Neuronal stem cell (in vitro differentiated cells): ENCODE measurements around the gene CCDC167.

Source experiments
- DNase-seq: peaks from one replicate; pipeline ENCODE4 v3.0.0-alpha.2; 2013; ENCODE audit warnings: low spot score
- H2AFZ ChIP-seq: one replicate; pipeline ENCODE4 v1.6.1; 2013; ENCODE audit warnings: mild to moderate bottlenecking, low read length, inconsistent platforms
- H2AK5ac ChIP-seq: 2 replicates; pipeline ENCODE4 v1.6.1; 2013; ENCODE audit warnings: low read depth, mild to moderate bottlenecking, inconsistent platforms, low read length, moderate library complexity, mixed read lengths
- H2BK120ac ChIP-seq: 2 replicates; pipeline ENCODE4 v1.6.1; 2013; ENCODE audit warnings: low read depth, mild to moderate bottlenecking, inconsistent platforms, low read length, moderate library complexity, mixed read lengths
- H2BK12ac ChIP-seq: one replicate; pipeline ENCODE4 v1.6.1; 2013; ENCODE audit warnings: low read length, inconsistent platforms
- H2BK15ac ChIP-seq: 2 replicates; pipeline ENCODE4 v1.6.1; 2013; ENCODE audit warnings: mild to moderate bottlenecking, low read length, inconsistent platforms, mixed read lengths
- H2BK5ac ChIP-seq: one replicate; pipeline ENCODE4 v1.6.1; 2013; ENCODE audit warnings: inconsistent platforms, mild to moderate bottlenecking, low read length, moderate library complexity
- H3K14ac ChIP-seq: one replicate; pipeline ENCODE4 v1.6.1; 2013; ENCODE audit warnings: low read length, inconsistent platforms
- H3K18ac ChIP-seq: 2 replicates; pipeline ENCODE4 v1.6.1; 2013; ENCODE audit warnings: low read length, inconsistent platforms
- H3K23ac ChIP-seq: 2 replicates; pipeline ENCODE4 v1.6.1; 2013; ENCODE audit warnings: low read depth, mild to moderate bottlenecking, mixed read lengths, low read length, inconsistent platforms; ENCODE audit not compliant: poor library complexity
- H3K27ac ChIP-seq: replicated peaks from 3 replicates; pipeline ENCODE4 v1.5.1; 2013; ENCODE audit warnings: low read length, inconsistent platforms
- H3K27me3 ChIP-seq, 3 experiments: 2 replicates each; pipeline ENCODE4 v1.6.1; 2013; ENCODE audit warnings: low read length in 3 of 3, mild to moderate bottlenecking in 2 of 3, inconsistent platforms in 1 of 3, low read depth in 1 of 3, mixed read lengths in 1 of 3, moderate library complexity in 1 of 3; ENCODE audit not compliant: control insufficient read depth in 3 of 3, insufficient read depth in 3 of 3
- H3K36me3 ChIP-seq, 2 donors: replicated peaks in 1 of 2; 2 replicates each; pipeline ENCODE4 v1.6.1; 2013; ENCODE audit warnings: low read length in 2 of 2; ENCODE audit not compliant: control insufficient read depth in 2 of 2, insufficient read depth in 2 of 2
- H3K4ac ChIP-seq: 2 replicates; pipeline ENCODE4 v1.6.1; 2013; ENCODE audit warnings: inconsistent platforms, mild to moderate bottlenecking, low read length, moderate library complexity
- H3K4me1 ChIP-seq, 2 donors: 1 replicate in 1 of 2; 2 replicates in 1 of 2; pipeline ENCODE4 v1.6.1; 2013; ENCODE audit warnings: low read length in 2 of 2, low read depth in 1 of 2; ENCODE audit not compliant: control insufficient read depth in 2 of 2, insufficient read depth in 1 of 2
- H3K4me2 ChIP-seq: one replicate; pipeline ENCODE4 v1.6.1; 2013; ENCODE audit warnings: mild to moderate bottlenecking, low read length, inconsistent platforms; ENCODE audit not compliant: insufficient read depth, poor library complexity, severe bottlenecking
- H3K4me3 ChIP-seq, 2 donors: 2 replicates each; pipeline ENCODE4 v1.5.1; 2013; ENCODE audit warnings: low read length in 2 of 2, mild to moderate bottlenecking in 2 of 2, inconsistent platforms in 1 of 2, moderate library complexity in 1 of 2
- H3K79me1 ChIP-seq: one replicate; pipeline ENCODE4 v1.6.1; 2013; ENCODE audit warnings: low read depth, mild to moderate bottlenecking, inconsistent platforms, low read length, moderate library complexity
- H3K9ac ChIP-seq: one replicate; pipeline ENCODE4 v1.6.1; 2013; ENCODE audit warnings: mild to moderate bottlenecking, low read depth, low read length, inconsistent platforms; ENCODE audit not compliant: poor library complexity
- H3K9me3 ChIP-seq, 2 donors: replicated peaks in 1 of 2; 2 replicates each; pipeline versions ENCODE3 to v1.6.1; 2013; ENCODE audit warnings: low read length in 2 of 2, mild to moderate bottlenecking in 2 of 2, inconsistent platforms in 1 of 2, low read depth in 1 of 2, mixed read lengths in 1 of 2, moderate library complexity in 1 of 2; ENCODE audit not compliant: control insufficient read depth in 2 of 2, insufficient read depth in 1 of 2
- H4K8ac ChIP-seq: one replicate; pipeline ENCODE4 v1.6.1; 2013; ENCODE audit warnings: low read depth, mild to moderate bottlenecking, inconsistent platforms, low read length, moderate library complexity
- H4K91ac ChIP-seq: one replicate; pipeline ENCODE4 v1.6.1; 2013; ENCODE audit warnings: low read length, low read depth, mild to moderate bottlenecking, inconsistent platforms; ENCODE audit not compliant: poor library complexity
- WGBS, 2 donors: extraction: QIAGEN DNeasy Blood & Tissue Kit; methylation state at CpG; one replicate each; pipeline ENCODE4 v1.1.7; 2013; ENCODE audit warnings: missing lambda C conversion rate in 2 of 2, mixed read lengths in 1 of 2; ENCODE audit not compliant: insufficient read length in 2 of 2, insufficient replicate concordance in 1 of 2; ENCODE audit errors: extremely low coverage in 2 of 2; 5-methylcytosine and 5-hydroxymethylcytosine counted together

Gene CCDC167

GRCh38 chr6:37514321-37514771 is 14.7 kb upstream of the CCDC167 start:
- Histone ChIP-seq H4K8ac (no peak overlapping the region), H3K18ac (no peak overlapping the region), H3K9ac (no peak overlapping the region), H3K79me1 (no peaks in the 10 kb centered on the region), H3K4me2 (no peak overlapping the region), H3K4me3 (no peak overlapping the region), H2BK12ac (no peak overlapping the region), H2BK5ac (no peak overlapping the region), H3K23ac (no peak overlapping the region), H3K14ac (no peak overlapping the region), H2BK15ac (no peak overlapping the region), H4K91ac (no peak overlapping the region), H3K36me3 (no peaks in the 10 kb centered on the region), H3K27ac (no peak overlapping the region), H3K9me3 (no peaks in the 10 kb centered on the region), H2AFZ (no peak overlapping the region), H3K4me1 (peaks cover 40 to 56% of the 10 kb centered on the region in 2 donors), H2AK5ac (no peak overlapping the region), H2BK120ac (no peak overlapping the region), H3K4ac (no peak overlapping the region), H3K27me3 (peaks cover 0 to 32% (median 0%) of the 10 kb centered on the region in 3 experiments)
- no peak for DNase-seq
- WGBS, 2 donors: no CpG with 5 or more reads among the region's 5 CpGs

- Histone ChIP-seq H2BK5ac (no peak overlapping the region), H2AK5ac (no peak overlapping the region), H2BK15ac (no peak overlapping the region), H2BK120ac (no peak overlapping the region), H4K91ac (no peak overlapping the region), H3K23ac (no peak overlapping the region), H3K4ac (no peak overlapping the region), H3K18ac (peak overlapping the region; percentile 73), H3K4me1 (peaks cover 40 to 56% of the 10 kb centered on the region in 2 donors), H4K8ac (no peak overlapping the region), H2BK12ac (peak overlapping the region; percentile 52), H3K14ac (no peak overlapping the region), H3K9me3 (no peaks in the 10 kb centered on the region), H3K36me3 (no peaks in the 10 kb centered on the region), H2AFZ (no peak overlapping the region), H3K27ac (no peak overlapping the region), H3K27me3 (peaks cover 0 to 32% (median 0%) of the 10 kb centered on the region in 3 experiments), H3K79me1 (no peaks in the 10 kb centered on the region), H3K9ac (no peak overlapping the region), H3K4me3 (no peak overlapping the region), H3K4me2 (no peak overlapping the region)
- WGBS, 2 donors: no CpG with 5 or more reads among the region's 10 CpGs
- DNase-seq: no peak
Observed at GRCh38 chr6:37513576-37513975, 13.9 kb upstream of the CCDC167 start.

GRCh38 chr6:37513155-37513554 is 13.5 kb upstream of the CCDC167 start:
- Histone ChIP-seq H2AK5ac (no peak overlapping the region), H3K36me3 (no peaks in the 10 kb centered on the region), H3K9me3 (no peaks in the 10 kb centered on the region), H2AFZ (peak overlapping the region; percentile 76), H3K9ac (no peak overlapping the region), H2BK120ac (no peak overlapping the region), H4K8ac (no peak overlapping the region), H3K4me3 (no peak overlapping the region), H3K18ac (peak overlapping the region; percentile 16), H3K23ac (no peak overlapping the region), H3K14ac (no peak overlapping the region), H3K4ac (no peak overlapping the region), H3K27ac (no peak overlapping the region), H2BK12ac (peak overlapping the region; percentile 58), H3K27me3 (peaks cover 0 to 32% (median 0%) of the 10 kb centered on the region in 3 experiments), H2BK15ac (peak overlapping the region; percentile 46), H4K91ac (no peak overlapping the region), H2BK5ac (no peak overlapping the region), H3K79me1 (no peaks in the 10 kb centered on the region), H3K4me2 (no peak overlapping the region), H3K4me1 (peaks cover 40 to 56% of the 10 kb centered on the region in 2 donors)
- WGBS, 2 donors: no CpG with 5 or more reads among the region's 9 CpGs
- DNase-seq: no peak

- Histone ChIP-seq H2BK120ac (peak overlapping the region; percentile 78), H3K9me3 (no peaks in the 10 kb centered on the region), H3K4ac (no peak overlapping the region), H3K4me2 (no peak overlapping the region), H2AK5ac (no peak overlapping the region), H3K9ac (no peak overlapping the region), H2AFZ (peak overlapping the region; percentile 76), H3K36me3 (no peaks in the 10 kb centered on the region), H4K91ac (no peak overlapping the region), H3K14ac (no peak overlapping the region), H3K18ac (peak overlapping the region; percentile 38), H4K8ac (no peak overlapping the region), H2BK5ac (no peak overlapping the region), H3K27me3 (peaks cover 0 to 32% (median 0%) of the 10 kb centered on the region in 3 experiments), H3K23ac (no peak overlapping the region), H3K4me3 (no peak overlapping the region), H2BK15ac (peak overlapping the region; percentile 71), H3K27ac (no peak overlapping the region), H3K4me1 (peaks cover 40 to 54% of the 10 kb centered on the region in 2 donors), H3K79me1 (no peaks in the 10 kb centered on the region), H2BK12ac (no peak overlapping the region)
- no peak for DNase-seq
- whole genome bisulfite sequencing, 2 donors: no CpG with 5 or more reads among the region's 12 CpGs
Observed at GRCh38 chr6:37512400-37513011, 12.8 kb upstream of the CCDC167 start.
